ENCODE measurements around the gene RD3L. TPM values are rescaled to one million over a fixed set of nuclear protein-coding genes. Genes with fewer than 3 reads are reported as not detected.
"Not testable (repeated sequence)": the region's sequence is repeated elsewhere in the genome, so short reads cannot be mapped to it uniquely, and the experiment has no call there.

RD3L gene
- total and polyA plus RNA-seq, 2 donors (not counting 1 experiment from before 2014, with no cell fraction given) = not detected

GRCh38 chr14:103927566-103927965 is 14.8 kb downstream of the RD3L start:
- Histone ChIP-seq H4K20me1 (ENCODE audit: control insufficient read depth, extremely low read depth, insufficient read depth, low read length) (no peaks in the 10 kb centered on the region), H3K36me3 (ENCODE audit: control insufficient read depth, insufficient read depth, low read length) (no peaks in the 10 kb centered on the region), H2AFZ (ENCODE audit: low read length) (no peak overlapping the region), H3K9me3 (ENCODE audit: control insufficient read depth, insufficient read depth, low read depth, low read length) (no peaks in the 10 kb centered on the region), H3K9ac (ENCODE audit: insufficient read depth, low read length) (no peak overlapping the region), H3K4me2 (ENCODE audit: extremely low read depth, insufficient read depth, low read length) (no peak overlapping the region), H3K79me2 (ENCODE audit: control insufficient read depth, insufficient read depth, low read length) (no peaks in the 10 kb centered on the region), H3K27me3 (ENCODE audit: control insufficient read depth, insufficient read depth, low read length) (no peaks in the 10 kb centered on the region), H3K4me1 (ENCODE audit: control insufficient read depth, extremely low read depth, insufficient read depth, low read length) (no peaks in the 10 kb centered on the region), H3K4me3 (replicated peaks in 1 of 4; ENCODE audit: control extremely low read depth in 1 of 4, insufficient read depth in 1 of 4, low read depth in 3 of 4, low read length in 4 of 4) (no peak overlapping the region), H3K27ac (ENCODE audit: insufficient read depth, low read length) (no peak overlapping the region)
- no peak for TF ChIP-seq CTCF (conservative IDR thresholded peaks at IDR 0.05 in 1 of 2, IDR thresholded peaks at IDR 0.05 in 1 of 2; ENCODE audit: low read depth in 1 of 2, low read length in 2 of 2)
- no peak for TF ChIP-seq EZH2 (IDR thresholded peaks at IDR 0.05; ENCODE audit: low read length, missing control alignments)
- DNase-seq (ENCODE audit: low read depth in 2 of 2) = no peak

- H3K79me2 ChIP-seq (ENCODE audit: control insufficient read depth, insufficient read depth, low read length) = peaks cover 10% of the 10 kb centered on the region
- no peak overlapping the region for H3K9ac ChIP-seq (ENCODE audit: insufficient read depth, low read length)
- DNase-seq (ENCODE audit: low read depth in 2 of 2) = no peak
- no peaks in the 10 kb centered on the region for H3K36me3 ChIP-seq (ENCODE audit: control insufficient read depth, insufficient read depth, low read length)
- H3K27me3 ChIP-seq (ENCODE audit: control insufficient read depth, insufficient read depth, low read length) = no peaks in the 10 kb centered on the region
- H3K4me1 ChIP-seq (ENCODE audit: control insufficient read depth, extremely low read depth, insufficient read depth, low read length) = no peaks in the 10 kb centered on the region
- H3K27ac ChIP-seq (ENCODE audit: insufficient read depth, low read length) = no peak overlapping the region
- TF ChIP-seq CTCF (conservative IDR thresholded peaks at IDR 0.05 in 1 of 2, IDR thresholded peaks at IDR 0.05 in 1 of 2; ENCODE audit: low read depth in 1 of 2, low read length in 2 of 2) (no peak), EZH2 (IDR thresholded peaks at IDR 0.05; ENCODE audit: low read length, missing control alignments) (no peak)
- H3K4me3 ChIP-seq (replicated peaks in 1 of 4; ENCODE audit: control extremely low read depth in 1 of 4, insufficient read depth in 1 of 4, low read depth in 3 of 4, low read length in 4 of 4) = no peak overlapping the region
- H2AFZ ChIP-seq (ENCODE audit: low read length) = no peak overlapping the region
- no peak overlapping the region for H3K4me2 ChIP-seq (ENCODE audit: extremely low read depth, insufficient read depth, low read length)
- no peaks in the 10 kb centered on the region for H4K20me1 ChIP-seq (ENCODE audit: control insufficient read depth, extremely low read depth, insufficient read depth, low read length)
- H3K9me3 ChIP-seq (ENCODE audit: control insufficient read depth, insufficient read depth, low read depth, low read length) = no peaks in the 10 kb centered on the region
Observed at GRCh38 chr14:103925316-103925715, 17.0 kb downstream of the RD3L start.

- no peak overlapping the region for H2AFZ ChIP-seq (ENCODE audit: low read length)
- H3K4me2 ChIP-seq (ENCODE audit: extremely low read depth, insufficient read depth, low read length) = no peak overlapping the region
Observed at GRCh38 chr14:103923863-103924262, 18.5 kb downstream of the RD3L start.

GRCh38 chr14:103921855-103922200 is 20.5 kb downstream of the RD3L start:
- H3K36me3 ChIP-seq (ENCODE audit: control insufficient read depth, insufficient read depth, low read length); H4K20me1 ChIP-seq (ENCODE audit: control insufficient read depth, extremely low read depth, insufficient read depth, low read length); H3K9ac ChIP-seq (ENCODE audit: insufficient read depth, low read length); H3K27ac ChIP-seq (ENCODE audit: insufficient read depth, low read length); DNase-seq (ENCODE audit: low read depth in 2 of 2); H3K27me3 ChIP-seq (ENCODE audit: control insufficient read depth, insufficient read depth, low read length); H3K9me3 ChIP-seq (ENCODE audit: control insufficient read depth, insufficient read depth, low read depth, low read length); H3K4me1 ChIP-seq (ENCODE audit: control insufficient read depth, extremely low read depth, insufficient read depth, low read length): not testable (repeated sequence)
- H3K4me2 ChIP-seq (ENCODE audit: extremely low read depth, insufficient read depth, low read length) = peak overlapping the region; percentile 64
- peak overlapping the region in 2 of 4 experiments; percentile 44 to 100 for H3K4me3 ChIP-seq (replicated peaks in 1 of 4; ENCODE audit: control extremely low read depth in 1 of 4, insufficient read depth in 1 of 4, low read depth in 3 of 4, low read length in 4 of 4)
- H2AFZ ChIP-seq (ENCODE audit: low read length) = peak overlapping the region; percentile 20
- H3K79me2 ChIP-seq (ENCODE audit: control insufficient read depth, insufficient read depth, low read length) = peaks cover 34% of the 10 kb centered on the region

More at GRCh38 chr14:103923863-103924262, 18.5 kb downstream of the RD3L start:
- Histone ChIP-seq H3K79me2 (ENCODE audit: control insufficient read depth, insufficient read depth, low read length) (peaks cover 24% of the 10 kb centered on the region), H3K27me3 (ENCODE audit: control insufficient read depth, insufficient read depth, low read length) (no peaks in the 10 kb centered on the region), H3K27ac (ENCODE audit: insufficient read depth, low read length) (no peak overlapping the region), H3K9me3 (ENCODE audit: control insufficient read depth, insufficient read depth, low read depth, low read length) (no peaks in the 10 kb centered on the region), H4K20me1 (ENCODE audit: control insufficient read depth, extremely low read depth, insufficient read depth, low read length) (no peaks in the 10 kb centered on the region), H3K36me3 (ENCODE audit: control insufficient read depth, insufficient read depth, low read length) (no peaks in the 10 kb centered on the region), H3K9ac (ENCODE audit: insufficient read depth, low read length) (no peak overlapping the region), H3K4me1 (ENCODE audit: control insufficient read depth, extremely low read depth, insufficient read depth, low read length) (no peaks in the 10 kb centered on the region), H3K4me3 (replicated peaks in 1 of 4; ENCODE audit: control extremely low read depth in 1 of 4, insufficient read depth in 1 of 4, low read depth in 3 of 4, low read length in 4 of 4) (no peak overlapping the region)
- DNase-seq (ENCODE audit: low read depth in 2 of 2) = no peak
- TF ChIP-seq CTCF (conservative IDR thresholded peaks at IDR 0.05 in 1 of 2, IDR thresholded peaks at IDR 0.05 in 1 of 2; ENCODE audit: low read depth in 1 of 2, low read length in 2 of 2) (no peak), EZH2 (IDR thresholded peaks at IDR 0.05; ENCODE audit: low read length, missing control alignments) (no peak)
